PC-3 (cell line): ENCODE results near the gene AP1AR.

Experiments
- CTCF ChIP-seq: fragments of 300-600 bp; sonication (generic); conservative IDR thresholded peaks from 2 replicates; pipeline ENCODE4 v1.5.1; 2017; ENCODE audit warnings: antibody characterized with exemption, low read depth, mild to moderate bottlenecking, low read length
- EZH2 ChIP-seq: fragments of 300-600 bp; sonication (generic); IDR thresholded peaks from one replicate; pipeline ENCODE4 v1.6.1; 2017; ENCODE audit warnings: antibody characterized with exemption, mild to moderate bottlenecking, low read length; ENCODE audit not compliant: unreplicated experiment
- EZH2phosphoT487 ChIP-seq: fragments of 300-600 bp; sonication (generic); IDR thresholded peaks from 2 replicates; pipeline ENCODE4 v1.6.1; 2018; ENCODE audit warnings: mild to moderate bottlenecking, antibody characterized with exemption, low read length, borderline replicate concordance

- no peak for TF ChIP-seq CTCF
- no peak for TF ChIP-seq EZH2
- no peak for TF ChIP-seq EZH2phosphoT487
Observed at GRCh38 chr4:112257098-112257497, 25.5 kb downstream of the AP1AR start.
